IMR-90 (cell line): Measurements from ENCODE around the gene AJAP1. TPM values are rescaled to one million over a fixed set of nuclear protein-coding genes. Genes with fewer than 3 reads are reported as not detected.

Source experiments
- ATAC-seq: fragments of 200-7000 bp; cut with Tn5 transposase; 2 replicates; pipeline ENCODE4 v1.9.1; 2020; ENCODE audit warnings: low read depth, mild to moderate bottlenecking, moderate library complexity
- BruUV-seq: library from RNA; stranded (reverse); fragments of 400-500 nt; replicated peaks from 2 replicates; lab custom pipeline; 2021; lab: Mats Ljungman, UMichigan
- CTCF ChIA-PET: fragments of 300-600 bp; formaldehyde crosslinking; extraction: SDS; loops from one replicate; lab custom pipeline; 2021; ENCODE audit warnings: antibody characterized with exemption; lab: Yijun Ruan, JAX
- POLR2A ChIA-PET: fragments of 300-600 bp; sonication (Branson Sonifier 250); formaldehyde crosslinking; loops from one replicate; lab custom pipeline; 2022; ENCODE audit warnings: antibody characterized with exemption; ENCODE audit not compliant: unreplicated experiment; lab: Charles Lee
- DNase-seq: peaks from one replicate; pipeline ENCODE4 v3.0.0; 2013
- H2AFZ ChIP-seq: replicated peaks from 2 replicates; pipeline ENCODE3; 2013; ENCODE audit warnings: low read length, mild to moderate bottlenecking; ENCODE audit not compliant: poor library complexity
- H2AK5ac ChIP-seq: 2 replicates; pipeline ENCODE4 v1.6.1; 2013; ENCODE audit warnings: low read depth, low read length, inconsistent platforms
- H2AK9ac ChIP-seq: replicated peaks from 2 replicates; pipeline ENCODE3; 2013; ENCODE audit warnings: mild to moderate bottlenecking, low read depth, low read length, moderate library complexity; ENCODE audit not compliant: poor library complexity
- H2BK120ac ChIP-seq: 2 replicates; pipeline ENCODE4 v1.6.1; 2013; ENCODE audit warnings: low read depth, low read length, inconsistent platforms
- H2BK15ac ChIP-seq: 3 replicates; pipeline ENCODE4 v1.6.1; 2013; ENCODE audit warnings: low read depth, low read length, inconsistent platforms
- H2BK20ac ChIP-seq: 2 replicates; pipeline ENCODE4 v1.6.1; 2013; ENCODE audit warnings: low read depth, mild to moderate bottlenecking, inconsistent platforms, low read length, moderate library complexity
- H2BK5ac ChIP-seq: 2 replicates; pipeline ENCODE4 v1.6.1; 2013; ENCODE audit warnings: mild to moderate bottlenecking, low read depth, low read length, inconsistent platforms; ENCODE audit not compliant: poor library complexity, severe bottlenecking
- H3K14ac ChIP-seq: replicated peaks from 2 replicates; pipeline ENCODE4 v1.6.1; 2013; ENCODE audit warnings: low read depth, low read length, inconsistent platforms
- H3K18ac ChIP-seq: 2 replicates; pipeline ENCODE4 v1.6.1; 2013; ENCODE audit warnings: low read depth, low read length, control low read depth
- H3K23ac ChIP-seq: 2 replicates; pipeline ENCODE4 v1.6.1; 2013; ENCODE audit warnings: low read depth, low read length, inconsistent platforms
- H3K27ac ChIP-seq: 2 replicates; pipeline ENCODE4 v1.5.1; 2013; ENCODE audit warnings: mild to moderate bottlenecking, control low read depth, low read length; ENCODE audit not compliant: insufficient read depth
- H3K27me3 ChIP-seq: 2 replicates; pipeline ENCODE4 v1.6.1; 2013; ENCODE audit warnings: low read length; ENCODE audit not compliant: control insufficient read depth, insufficient read depth
- H3K36me3 ChIP-seq: 2 replicates; pipeline ENCODE4 v1.6.1; 2013; ENCODE audit warnings: low read length, mixed read lengths; ENCODE audit not compliant: control insufficient read depth, insufficient read depth
- H3K4ac ChIP-seq: 2 replicates; pipeline ENCODE4 v1.6.1; 2013; ENCODE audit warnings: low read depth, low read length, inconsistent platforms
- H3K4me1 ChIP-seq: 2 replicates; pipeline ENCODE4 v1.6.1; 2013; ENCODE audit warnings: low read length, mixed read lengths; ENCODE audit not compliant: control insufficient read depth, insufficient read depth
- H3K4me2 ChIP-seq: 2 replicates; pipeline ENCODE4 v1.6.1; 2013; ENCODE audit warnings: low read depth, mild to moderate bottlenecking, control low read depth, low read length, moderate library complexity
- H3K4me3 ChIP-seq: 2 replicates; pipeline ENCODE4 v1.5.1; 2013; ENCODE audit warnings: low read depth, mild to moderate bottlenecking, control low read depth, low read length, moderate library complexity; ENCODE audit not compliant: insufficient read depth
- H3K56ac ChIP-seq: 2 replicates; pipeline ENCODE4 v1.6.1; 2013; ENCODE audit warnings: low read length, inconsistent platforms; ENCODE audit not compliant: insufficient read depth; ENCODE audit errors: extremely low read depth
- H3K79me1 ChIP-seq, 2 experiments: 2 replicates each; pipeline ENCODE4 v1.6.1; 2013; ENCODE audit warnings: low read length in 2 of 2, inconsistent platforms in 1 of 2, low read depth in 1 of 2
- H3K9ac ChIP-seq: 2 replicates; pipeline ENCODE4 v1.6.1; 2013; ENCODE audit warnings: low read depth, low read length, control low read depth
- H3K9me1 ChIP-seq: 2 replicates; pipeline ENCODE4 v1.6.1; 2013; ENCODE audit warnings: low read length, inconsistent platforms; ENCODE audit not compliant: insufficient read depth
- H3K9me3 ChIP-seq: 2 replicates; pipeline ENCODE4 v1.6.1; 2013; ENCODE audit warnings: low read length; ENCODE audit not compliant: control insufficient read depth, insufficient read depth
- H4K20me1 ChIP-seq: 2 replicates; pipeline ENCODE4 v1.6.1; 2013; ENCODE audit warnings: low read length, inconsistent platforms; ENCODE audit not compliant: insufficient read depth
- H4K5ac ChIP-seq: 2 replicates; pipeline ENCODE4 v1.6.1; 2013; ENCODE audit warnings: mild to moderate bottlenecking, low read depth, low read length, control low read depth
- H4K8ac ChIP-seq, 2 experiments: 2 replicates each; pipeline ENCODE4 v1.6.1; 2013; ENCODE audit warnings: low read depth in 2 of 2, low read length in 2 of 2, control low read depth in 1 of 2, inconsistent platforms in 1 of 2
- H4K91ac ChIP-seq: 2 replicates; pipeline ENCODE4 v1.6.1; 2013; ENCODE audit warnings: low read depth, low read length, inconsistent platforms; ENCODE audit not compliant: insufficient read depth
- SMC3 ChIP-seq: fragments of 150-350 bp; IDR thresholded peaks from 2 replicates; pipeline ENCODE4 v1.6.1; 2016; ENCODE audit warnings: low read depth, mild to moderate bottlenecking, antibody characterized with exemption, low read length, moderate library complexity
- WGBS, 2 experiments: methylation state at CpG; one replicate each; pipeline versions ENCODE4 v1.1.5 to v1.1.7; 2013; ENCODE audit warnings: missing lambda C conversion rate in 2 of 2; ENCODE audit not compliant: insufficient read length in 1 of 2; ENCODE audit errors: extremely low coverage in 2 of 2; 5-methylcytosine and 5-hydroxymethylcytosine counted together
- dilution Hi-C: fragments of 300-500 bp; cut with HindIII; formaldehyde crosslinking; loops from one replicate; pipeline ENCODE4 v1.14.3; 2018; ENCODE audit warnings: low sequenced_read_pairs; ENCODE audit not compliant: unreplicated experiment
- in situ Hi-C: fragments of 300-500 bp; cut with MboI; formaldehyde crosslinking; loops from 3 replicates; pipeline ENCODE4 v1.14.3; 2019; ENCODE audit warnings: low sequenced_read_pairs, inconsistent platforms, mixed read lengths
- intact Hi-C: fragments of 100-400 bp; cut with micrococcal nuclease; formaldehyde crosslinking; loops from 2 replicates; pipeline ENCODE4 v1.10.0; 2022
- polyA plus RNA-seq, 3 experiments: library from polyadenylated mRNA; depleted of rRNA; stranded (reverse); fragments of >200 nt; gene quantifications; 2 replicates each; pipeline ENCODE4 v1.2.3, GENCODE V29; 2012; ENCODE audit warnings: low replicate concordance in 1 of 3
- total RNA-seq: library from RNA; depleted of rRNA; stranded (reverse); fragments of >200 nt; gene quantifications from 2 replicates; pipeline ENCODE4 v1.2.3, GENCODE V29; 2012

AJAP1 gene
- total and polyA plus RNA-seq, 2 of the 4 experiments (the other 2 are of a cell fraction): under 0.01 to 0.02 TPM

DNA sequence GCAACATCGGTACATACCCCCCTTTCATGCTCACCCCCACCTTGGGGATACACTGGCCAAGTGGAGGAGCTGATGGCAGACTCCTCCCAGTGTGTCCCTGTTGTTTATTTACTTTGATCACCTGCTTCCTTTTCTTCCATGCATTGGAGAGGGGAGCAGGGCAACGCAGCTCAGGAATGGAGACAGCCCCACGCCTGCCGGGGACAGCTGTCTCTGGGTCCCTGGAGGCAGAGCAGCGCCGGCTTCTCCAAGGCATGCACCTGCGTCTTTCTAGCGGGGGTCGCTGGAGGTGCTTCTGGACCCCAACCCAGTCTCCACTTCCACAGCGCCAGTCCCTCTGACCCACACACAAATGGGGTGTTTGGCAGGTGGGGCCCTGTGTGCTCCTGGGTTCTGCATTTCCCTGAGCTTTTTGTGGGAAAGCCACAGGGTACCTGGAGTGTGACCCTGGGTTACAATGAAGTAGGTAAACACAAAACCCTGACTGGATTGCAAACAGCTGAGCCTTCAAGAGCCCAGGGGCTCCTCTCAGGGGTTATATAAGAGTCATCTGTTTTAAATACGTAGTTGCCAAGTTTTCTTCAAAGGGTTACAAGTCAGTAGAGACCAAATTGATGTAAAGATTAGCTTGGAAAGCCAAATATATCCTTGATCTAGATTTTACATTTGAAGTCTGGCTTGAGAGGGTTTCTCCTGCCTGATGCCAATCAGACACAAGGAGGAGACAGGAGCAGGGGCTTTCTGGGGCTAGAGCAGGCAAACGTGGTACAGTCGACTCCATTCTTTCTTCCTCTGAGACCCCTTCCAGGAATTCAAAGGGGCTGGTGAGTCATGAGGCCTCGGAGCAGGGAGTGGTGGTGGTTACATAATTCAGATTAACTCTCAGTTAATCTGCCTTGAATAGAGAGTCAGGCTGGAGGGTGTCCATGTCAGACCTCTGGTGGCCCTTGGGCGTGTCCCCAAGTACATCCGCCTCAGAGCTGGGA is 4.5 kb downstream of the AJAP1 start:
- ChIA-PET POLR2A (no interaction called here), CTCF (no interaction called here)
- dilution Hi-C loops (no loop called here), intact Hi-C loops (no loop called here), in situ Hi-C loops (loop anchor here (25.0 kb wide), 1 partner anchor 1303 kb away; no protein-coding TSS in a partner anchor)
- Histone ChIP-seq H3K9ac (no peak overlapping the region), H3K4me1 (no peaks in the 10 kb centered on the region), H3K23ac (no peak overlapping the region), H3K4me2 (no peak overlapping the region), H2AFZ (no peak overlapping the region), H3K14ac (no peak overlapping the region), H4K91ac (no peak overlapping the region), H2AK5ac (no peak overlapping the region), H3K56ac (no peak overlapping the region), H2AK9ac (no peak overlapping the region), H2BK120ac (no peak overlapping the region), H3K27ac (no peak overlapping the region), H3K9me1 (no peaks in the 10 kb centered on the region), H3K4ac (no peak overlapping the region), H3K27me3 (peaks cover 6% of the 10 kb centered on the region), H3K9me3 (peaks cover 7% of the 10 kb centered on the region; the same call in 1 of the 2 replicates), H3K4me3 (no peak overlapping the region), H2BK15ac (no peak overlapping the region), H4K5ac (no peak overlapping the region), H2BK5ac (no peak overlapping the region), H4K20me1 (no peaks in the 10 kb centered on the region), H3K36me3 (no peaks in the 10 kb centered on the region), H4K8ac (no peak overlapping the region), H3K18ac (no peak overlapping the region), H2BK20ac (no peak overlapping the region), H3K79me1 (no peaks in the 10 kb centered on the region)
- TF ChIP-seq SMC3: no peak
- no peak for ATAC-seq
- no peak for DNase-seq
- WGBS, 2 experiments: 0% methylated on average over 3 of the region's 16 CpGs; no CpG with 5 or more reads in 1 of the 2 experiments
- BruUV-seq: no TSS peak
